Measurements from ENCODE around the gene ASS1.

The ASS1 gene

DNA sequence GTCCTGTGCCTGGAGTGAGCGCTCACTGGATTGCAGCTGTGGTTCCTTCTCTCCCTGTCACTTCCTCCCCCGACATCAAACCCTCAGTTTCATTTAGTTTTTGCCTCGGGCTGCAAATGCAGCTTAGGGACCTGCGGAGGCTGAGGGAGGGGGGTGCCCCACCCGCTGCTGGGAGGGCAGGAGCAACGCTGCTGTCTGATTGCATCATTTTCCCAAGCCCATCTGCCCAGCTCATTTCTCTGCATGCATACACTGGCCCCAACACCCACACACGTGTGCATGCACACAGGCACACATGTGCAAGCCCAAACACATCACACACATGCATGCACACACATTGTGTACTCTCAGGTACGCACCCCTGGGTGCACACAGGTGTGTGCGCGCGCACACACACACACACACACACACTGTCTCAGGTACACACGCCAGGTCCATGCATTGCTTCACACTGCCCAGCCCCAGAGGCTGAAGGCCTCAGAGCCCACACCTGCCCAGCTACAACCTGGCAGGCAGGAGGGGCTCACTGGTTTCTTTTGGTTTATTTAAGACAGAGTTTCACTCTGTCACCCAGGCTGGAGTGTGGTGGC is 3.4 kb downstream of the ASS1 start:
- no peak overlapping the region for H3K4me3 ChIP-seq (replicated peaks in 1 of 2; ENCODE audit: low read depth in 2 of 2, low read length in 2 of 2)
- TF ChIP-seq CTCF (IDR thresholded peaks at IDR 0.05; ENCODE audit: low read depth, low read length), result no peak
- DNase-seq (ENCODE audit: low read depth in 2 of 2), result peak in 1 of 2 donors; percentile 43

DNA sequence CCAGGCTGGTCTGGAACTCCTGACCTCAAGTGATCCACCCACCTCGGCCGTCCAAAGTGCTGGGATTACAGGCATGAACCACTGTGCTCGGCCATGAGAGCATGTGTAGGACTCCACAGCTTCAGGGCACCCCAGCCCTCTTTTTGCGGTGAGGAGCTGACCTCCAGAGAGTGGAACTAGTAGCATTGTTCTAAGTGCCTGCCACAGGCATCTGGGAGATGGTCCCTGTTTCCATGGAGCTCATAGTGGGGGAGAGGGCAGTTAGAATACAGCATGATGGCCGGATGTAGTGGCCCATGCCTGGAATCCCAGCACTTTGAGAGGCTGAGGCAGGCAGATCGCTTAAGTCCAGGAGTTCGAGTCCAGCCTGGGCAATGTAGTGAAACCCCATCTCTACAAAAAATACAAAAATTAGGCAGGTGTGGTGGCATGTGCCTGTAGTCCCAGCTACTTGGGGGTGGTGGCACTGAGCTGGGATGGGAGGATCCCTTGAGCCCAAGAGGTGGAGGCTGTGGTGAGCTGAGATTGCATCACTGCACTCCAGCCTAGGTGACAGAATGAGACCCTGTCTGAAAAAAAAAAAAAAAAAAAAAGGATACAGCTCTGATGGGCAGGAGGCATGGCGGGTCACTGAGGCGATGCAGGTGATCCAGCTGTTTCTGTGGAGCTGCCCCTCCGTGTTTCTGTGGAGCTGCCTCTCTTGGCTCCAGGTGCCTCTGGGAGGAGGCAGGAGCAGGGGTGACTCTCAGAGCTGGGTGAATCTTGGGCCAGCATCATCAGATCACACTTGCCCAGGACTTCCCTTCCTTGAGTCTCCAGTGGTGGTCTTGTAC is 4.2 kb downstream of the ASS1 start:
- no peak for TF ChIP-seq CTCF (IDR thresholded peaks at IDR 0.05; ENCODE audit: low read depth, low read length)
- no peak for DNase-seq (ENCODE audit: low read depth in 2 of 2)

GRCh38 chr9:130450344-130451003 is 5.7 kb downstream of the ASS1 start:
- H3K4me3 ChIP-seq (replicated peaks in 1 of 2; ENCODE audit: low read depth in 2 of 2, low read length in 2 of 2), result no peak overlapping the region
- DNase-seq (ENCODE audit: low read depth in 2 of 2), result no peak

More for the DNA sequence above, 4.2 kb downstream of the ASS1 start:
- H3K4me3 ChIP-seq (replicated peaks in 1 of 2; ENCODE audit: low read depth in 2 of 2, low read length in 2 of 2), result no peak overlapping the region

DNA sequence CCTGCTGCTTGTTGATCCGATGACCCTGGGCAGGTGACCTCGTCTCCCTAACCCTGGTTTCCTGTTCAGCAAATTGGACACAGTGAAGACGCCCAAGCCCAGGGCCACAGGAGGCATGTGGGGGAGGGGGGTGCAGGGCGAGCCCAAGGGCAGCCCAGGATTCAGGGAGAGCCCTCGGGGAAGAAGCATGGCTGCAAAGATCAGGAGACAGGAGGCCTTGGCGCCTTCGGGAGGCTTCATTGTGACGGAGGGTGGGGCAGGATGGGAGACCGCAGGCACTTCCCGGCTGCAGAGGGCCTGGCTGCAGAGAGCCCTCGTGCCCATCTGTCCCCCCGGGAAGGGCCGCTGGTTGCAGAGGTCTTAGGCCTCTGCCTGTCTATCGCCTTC is 6.2 kb downstream of the ASS1 start:
- H3K4me3 ChIP-seq (replicated peaks in 1 of 2; ENCODE audit: low read depth in 2 of 2, low read length in 2 of 2), result no peak overlapping the region
- no peak for DNase-seq (ENCODE audit: low read depth in 2 of 2)
- TF ChIP-seq CTCF (IDR thresholded peaks at IDR 0.05; ENCODE audit: low read depth, low read length), result no peak

More at GRCh38 chr9:130450344-130451003, 5.7 kb downstream of the ASS1 start:
- TF ChIP-seq CTCF (IDR thresholded peaks at IDR 0.05; ENCODE audit: low read depth, low read length), result no peak

DNA sequence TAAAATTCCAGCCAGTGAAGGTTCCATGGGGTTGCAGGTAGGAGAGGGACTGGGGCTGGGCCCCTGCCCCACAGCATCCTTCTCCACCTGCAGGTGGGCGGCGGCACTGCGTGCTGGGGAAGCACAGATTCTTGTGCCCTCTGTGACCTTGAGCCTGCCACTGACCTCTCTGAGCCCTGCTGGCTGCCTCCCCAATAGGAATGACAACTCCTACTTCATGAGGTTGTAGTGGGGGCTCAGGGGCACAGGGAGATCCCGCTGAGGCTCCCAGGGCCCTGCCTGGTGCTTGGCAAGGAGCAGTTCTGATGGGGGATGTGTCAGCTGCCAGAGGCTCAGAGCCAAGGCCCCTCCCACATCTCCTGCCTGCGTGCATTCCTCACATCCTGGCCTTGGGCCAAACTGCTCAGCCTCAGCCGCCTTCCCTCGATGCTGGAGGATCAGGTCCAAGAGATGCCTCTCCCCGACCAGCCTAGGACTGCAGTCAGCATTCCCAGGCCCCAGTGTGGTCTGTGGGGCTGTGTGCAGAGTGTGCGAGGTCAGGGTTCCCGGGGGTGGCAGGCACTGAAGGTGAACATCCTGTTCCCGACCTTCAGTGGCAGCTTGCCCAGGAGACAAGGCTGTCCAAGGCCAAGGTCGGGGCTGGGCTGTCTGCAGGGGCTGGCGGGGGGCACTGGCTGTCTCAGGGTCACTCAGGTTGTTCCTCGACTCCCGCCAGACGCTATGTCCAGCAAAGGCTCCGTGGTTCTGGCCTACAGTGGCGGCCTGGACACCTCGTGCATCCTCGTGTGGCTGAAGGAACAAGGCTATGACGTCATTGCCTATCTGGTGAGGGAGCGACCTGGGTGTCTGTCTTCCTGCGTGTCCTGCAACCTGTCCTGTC is 7.0 kb downstream of the ASS1 start:
- peak; percentile 95 to 98 for DNase-seq (ENCODE audit: low read depth in 2 of 2)
- peak; percentile 72 for TF ChIP-seq CTCF (IDR thresholded peaks at IDR 0.05; ENCODE audit: low read depth, low read length)
- no peak overlapping the region for H3K4me3 ChIP-seq (replicated peaks in 1 of 2; ENCODE audit: low read depth in 2 of 2, low read length in 2 of 2)

GRCh38 chr9:130452835-130453234 is 8.1 kb downstream of the ASS1 start:
- no peak for DNase-seq (ENCODE audit: low read depth in 2 of 2)
- no peak for TF ChIP-seq CTCF (IDR thresholded peaks at IDR 0.05; ENCODE audit: low read depth, low read length)
- no peak overlapping the region for H3K4me3 ChIP-seq (replicated peaks in 1 of 2; ENCODE audit: low read depth in 2 of 2, low read length in 2 of 2)

Data from cardiac fibroblast (primary cell).